ENCODE measurements around the gene CELA3B. TPM values are rescaled to one million over a fixed set of nuclear protein-coding genes. Genes with fewer than 3 reads are reported as not detected.

CELA3B gene
- total and polyA plus RNA-seq, 2 of the 13 experiments (the other 11 are each of a cell fraction or from before 2014, with no cell fraction given), result 0.34 TPM; not detected in 1

DNA sequence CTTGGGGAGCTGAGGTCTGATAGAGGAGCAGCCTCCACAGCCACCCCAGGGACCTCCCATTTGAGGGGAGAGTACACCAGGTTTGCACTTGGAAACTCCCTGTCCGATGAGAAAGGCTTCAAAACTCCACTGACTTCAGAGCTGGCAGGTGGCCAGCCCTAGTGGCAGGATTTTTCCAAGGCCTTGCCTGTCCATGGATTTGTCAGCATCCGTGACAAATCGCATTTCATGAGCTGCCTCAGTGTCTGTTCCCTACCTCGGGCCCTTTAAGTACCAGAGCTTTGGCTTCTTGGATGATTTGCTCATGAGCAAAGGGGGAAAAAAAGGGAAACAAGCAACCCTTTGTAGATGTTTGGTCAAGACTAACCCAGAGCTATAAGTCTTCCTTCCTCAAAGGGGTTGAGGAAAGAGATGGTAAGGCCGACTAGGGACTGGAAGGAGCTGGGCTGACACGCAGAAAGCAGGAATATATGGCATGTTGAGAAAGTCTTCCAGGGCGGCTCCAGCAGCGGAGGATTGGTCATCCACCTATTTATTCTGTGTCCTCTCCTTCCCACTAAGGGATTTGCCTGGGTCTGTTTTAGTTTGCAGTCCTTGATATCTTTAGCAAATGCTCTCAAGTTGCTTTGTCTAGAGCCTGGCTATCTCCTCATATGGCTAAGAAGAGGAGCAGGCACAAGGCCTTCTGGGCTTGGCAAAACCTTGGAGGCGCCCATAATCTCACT is 37.0 kb upstream of the CELA3B start:
- intact Hi-C loops (cut with micrococcal nuclease; ENCODE audit: unreplicated experiment), result no loop called here
- TF ChIP-seq SAP130 (CRISPR knock-in tag; IDR thresholded peaks at IDR 0.05; ENCODE audit: low read depth) (peak; percentile 29; the same call in 1 of the 2 replicates), JUNB (CRISPR knock-in tag; IDR thresholded peaks at IDR 0.05; ENCODE audit: borderline replicate concordance) (no peak), NFIC (IDR thresholded peaks at IDR 0.05; ENCODE audit: low read length) (peak; percentile 68; the same call in 1 of the 2 replicates), ZFY (CRISPR knock-in tag; IDR thresholded peaks at IDR 0.05) (peak; percentile 34; the same call in 1 of the 2 replicates), PITX1 (CRISPR knock-in tag; IDR thresholded peaks at IDR 0.05) (peak; percentile 43; the same call in 1 of the 2 replicates), SOX13 (IDR thresholded peaks at IDR 0.05) (no peak), SOX13 (CRISPR knock-in tag; conservative IDR thresholded peaks at IDR 0.05 in 1 of 2, IDR thresholded peaks at IDR 0.05 in 1 of 2) (0 out of 4 replicates have a peak, but pooled peaks of 1 of the 2 experiments have one; percentile 16)
- TF ChIP-seq, protein P1, sequence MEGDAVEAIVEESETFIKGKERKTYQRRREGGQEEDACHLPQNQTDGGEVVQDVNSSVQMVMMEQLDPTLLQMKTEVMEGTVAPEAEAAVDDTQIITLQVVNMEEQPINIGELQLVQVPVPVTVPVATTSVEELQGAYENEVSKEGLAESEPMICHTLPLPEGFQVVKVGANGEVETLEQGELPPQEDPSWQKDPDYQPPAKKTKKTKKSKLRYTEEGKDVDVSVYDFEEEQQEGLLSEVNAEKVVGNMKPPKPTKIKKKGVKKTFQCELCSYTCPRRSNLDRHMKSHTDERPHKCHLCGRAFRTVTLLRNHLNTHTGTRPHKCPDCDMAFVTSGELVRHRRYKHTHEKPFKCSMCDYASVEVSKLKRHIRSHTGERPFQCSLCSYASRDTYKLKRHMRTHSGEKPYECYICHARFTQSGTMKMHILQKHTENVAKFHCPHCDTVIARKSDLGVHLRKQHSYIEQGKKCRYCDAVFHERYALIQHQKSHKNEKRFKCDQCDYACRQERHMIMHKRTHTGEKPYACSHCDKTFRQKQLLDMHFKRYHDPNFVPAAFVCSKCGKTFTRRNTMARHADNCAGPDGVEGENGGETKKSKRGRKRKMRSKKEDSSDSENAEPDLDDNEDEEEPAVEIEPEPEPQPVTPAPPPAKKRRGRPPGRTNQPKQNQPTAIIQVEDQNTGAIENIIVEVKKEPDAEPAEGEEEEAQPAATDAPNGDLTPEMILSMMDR (CRISPR knock-in tag; IDR thresholded peaks at IDR 0.05), result peak; percentile 57
- TF ChIP-seq, protein P2, sequence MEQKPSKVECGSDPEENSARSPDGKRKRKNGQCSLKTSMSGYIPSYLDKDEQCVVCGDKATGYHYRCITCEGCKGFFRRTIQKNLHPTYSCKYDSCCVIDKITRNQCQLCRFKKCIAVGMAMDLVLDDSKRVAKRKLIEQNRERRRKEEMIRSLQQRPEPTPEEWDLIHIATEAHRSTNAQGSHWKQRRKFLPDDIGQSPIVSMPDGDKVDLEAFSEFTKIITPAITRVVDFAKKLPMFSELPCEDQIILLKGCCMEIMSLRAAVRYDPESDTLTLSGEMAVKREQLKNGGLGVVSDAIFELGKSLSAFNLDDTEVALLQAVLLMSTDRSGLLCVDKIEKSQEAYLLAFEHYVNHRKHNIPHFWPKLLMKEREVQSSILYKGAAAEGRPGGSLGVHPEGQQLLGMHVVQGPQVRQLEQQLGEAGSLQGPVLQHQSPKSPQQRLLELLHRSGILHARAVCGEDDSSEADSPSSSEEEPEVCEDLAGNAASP (CRISPR knock-in tag; IDR thresholded peaks at IDR 0.05; ENCODE audit: borderline replicate concordance), result no peak
- TF ChIP-seq, protein P3, sequence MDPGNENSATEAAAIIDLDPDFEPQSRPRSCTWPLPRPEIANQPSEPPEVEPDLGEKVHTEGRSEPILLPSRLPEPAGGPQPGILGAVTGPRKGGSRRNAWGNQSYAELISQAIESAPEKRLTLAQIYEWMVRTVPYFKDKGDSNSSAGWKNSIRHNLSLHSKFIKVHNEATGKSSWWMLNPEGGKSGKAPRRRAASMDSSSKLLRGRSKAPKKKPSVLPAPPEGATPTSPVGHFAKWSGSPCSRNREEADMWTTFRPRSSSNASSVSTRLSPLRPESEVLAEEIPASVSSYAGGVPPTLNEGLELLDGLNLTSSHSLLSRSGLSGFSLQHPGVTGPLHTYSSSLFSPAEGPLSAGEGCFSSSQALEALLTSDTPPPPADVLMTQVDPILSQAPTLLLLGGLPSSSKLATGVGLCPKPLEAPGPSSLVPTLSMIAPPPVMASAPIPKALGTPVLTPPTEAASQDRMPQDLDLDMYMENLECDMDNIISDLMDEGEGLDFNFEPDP (CRISPR knock-in tag; conservative IDR thresholded peaks at IDR 0.05), result no peak
- TF ChIP-seq, protein P4, sequence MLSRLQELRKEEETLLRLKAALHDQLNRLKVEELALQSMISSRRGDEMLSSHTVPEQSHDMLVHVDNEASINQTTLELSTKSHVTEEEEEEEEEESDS (CRISPR knock-in tag; IDR thresholded peaks at IDR 0.05; ENCODE audit: borderline replicate concordance), result no peak
- TF ChIP-seq, protein P5, sequence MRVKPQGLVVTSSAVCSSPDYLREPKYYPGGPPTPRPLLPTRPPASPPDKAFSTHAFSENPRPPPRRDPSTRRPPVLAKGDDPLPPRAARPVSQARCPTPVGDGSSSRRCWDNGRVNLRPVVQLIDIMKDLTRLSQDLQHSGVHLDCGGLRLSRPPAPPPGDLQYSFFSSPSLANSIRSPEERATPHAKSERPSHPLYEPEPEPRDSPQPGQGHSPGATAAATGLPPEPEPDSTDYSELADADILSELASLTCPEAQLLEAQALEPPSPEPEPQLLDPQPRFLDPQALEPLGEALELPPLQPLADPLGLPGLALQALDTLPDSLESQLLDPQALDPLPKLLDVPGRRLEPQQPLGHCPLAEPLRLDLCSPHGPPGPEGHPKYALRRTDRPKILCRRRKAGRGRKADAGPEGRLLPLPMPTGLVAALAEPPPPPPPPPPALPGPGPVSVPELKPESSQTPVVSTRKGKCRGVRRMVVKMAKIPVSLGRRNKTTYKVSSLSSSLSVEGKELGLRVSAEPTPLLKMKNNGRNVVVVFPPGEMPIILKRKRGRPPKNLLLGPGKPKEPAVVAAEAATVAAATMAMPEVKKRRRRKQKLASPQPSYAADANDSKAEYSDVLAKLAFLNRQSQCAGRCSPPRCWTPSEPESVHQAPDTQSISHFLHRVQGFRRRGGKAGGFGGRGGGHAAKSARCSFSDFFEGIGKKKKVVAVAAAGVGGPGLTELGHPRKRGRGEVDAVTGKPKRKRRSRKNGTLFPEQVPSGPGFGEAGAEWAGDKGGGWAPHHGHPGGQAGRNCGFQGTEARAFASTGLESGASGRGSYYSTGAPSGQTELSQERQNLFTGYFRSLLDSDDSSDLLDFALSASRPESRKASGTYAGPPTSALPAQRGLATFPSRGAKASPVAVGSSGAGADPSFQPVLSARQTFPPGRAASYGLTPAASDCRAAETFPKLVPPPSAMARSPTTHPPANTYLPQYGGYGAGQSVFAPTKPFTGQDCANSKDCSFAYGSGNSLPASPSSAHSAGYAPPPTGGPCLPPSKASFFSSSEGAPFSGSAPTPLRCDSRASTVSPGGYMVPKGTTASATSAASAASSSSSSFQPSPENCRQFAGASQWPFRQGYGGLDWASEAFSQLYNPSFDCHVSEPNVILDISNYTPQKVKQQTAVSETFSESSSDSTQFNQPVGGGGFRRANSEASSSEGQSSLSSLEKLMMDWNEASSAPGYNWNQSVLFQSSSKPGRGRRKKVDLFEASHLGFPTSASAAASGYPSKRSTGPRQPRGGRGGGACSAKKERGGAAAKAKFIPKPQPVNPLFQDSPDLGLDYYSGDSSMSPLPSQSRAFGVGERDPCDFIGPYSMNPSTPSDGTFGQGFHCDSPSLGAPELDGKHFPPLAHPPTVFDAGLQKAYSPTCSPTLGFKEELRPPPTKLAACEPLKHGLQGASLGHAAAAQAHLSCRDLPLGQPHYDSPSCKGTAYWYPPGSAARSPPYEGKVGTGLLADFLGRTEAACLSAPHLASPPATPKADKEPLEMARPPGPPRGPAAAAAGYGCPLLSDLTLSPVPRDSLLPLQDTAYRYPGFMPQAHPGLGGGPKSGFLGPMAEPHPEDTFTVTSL (CRISPR knock-in tag; IDR thresholded peaks at IDR 0.05; ENCODE audit: borderline replicate concordance), result 0 out of 2 replicates have a peak, but pooled peaks have one; percentile 30

More for the DNA sequence above, 37.0 kb upstream of the CELA3B start:
- Histone ChIP-seq H3K9me3 (ENCODE audit: low read length) (no peaks in the 10 kb centered on the region), H3K4me3 (replicated peaks in 1 of 3; ENCODE audit: insufficient read depth in 1 of 3, low read depth in 2 of 3, low read length in 3 of 3) (peak overlapping the region in 1 of 3 experiments; percentile 51; a peak in 1 of 6 replicates), H3K79me2 (ENCODE audit: insufficient read depth, low read length) (peaks cover 17% of the 10 kb centered on the region), H3K36me3 (replicated peaks in 1 of 2; ENCODE audit: control insufficient read depth in 1 of 2, insufficient read depth in 2 of 2, low read length in 2 of 2) (no peaks in the 10 kb centered on the region; a peak in 1 of 5 replicates), H2AFZ (ENCODE audit: low read length) (no peak overlapping the region), H3K27me3 (ENCODE audit: control insufficient read depth in 1 of 2, insufficient read depth in 2 of 2, low read length in 2 of 2) (peaks cover 3 to 14% of the 10 kb centered on the region in 2 experiments; a peak in 4 of 5 replicates), H3K9ac (ENCODE audit: insufficient read depth, low read depth, low read length) (no peak overlapping the region), H3K4me1 (ENCODE audit: insufficient read depth, low read length) (peaks cover 87% of the 10 kb centered on the region), H3K27ac (ENCODE audit: extremely low read length, insufficient read depth, low read length) (no peak overlapping the region), H3K4me2 (ENCODE audit: low read depth, low read length) (peak overlapping the region; percentile 71), H4K20me1 (ENCODE audit: insufficient read depth, low read length) (no peaks in the 10 kb centered on the region)
- ATAC-seq, result peak; percentile 13
- in situ Hi-C loops (cut with HindIII; ENCODE audit: extremely low pct_ligation_motif_present, low pct_unique_long_range_greater_than_20kb), result no loop called here
- no TSS peak for BruUV-seq (replicated peaks)
- FAIRE-seq, result peak; percentile 87
- DNase-seq (ENCODE audit: low spot score), result peak; percentile 83
- POLR2A ChIA-PET, result interaction anchor here (0.7 to 10.7 kb wide), 3 partner anchors 8 to 28 kb away, joined by 3 to 105 read pairs (median 4); no protein-coding TSS in a partner anchor
- 5% methylated on average over 8 of the region's 9 CpGs for WGBS (ENCODE audit: low lambda C conversion rate)
- CTCF ChIA-PET (ENCODE audit: low intra/inter-chr PET ratio, low total read pairs), result no interaction called here

All from HepG2 (cell line).